Colon (tissue), 2 donors: ENCODE data around the gene NDNF.

Source experiments
- FAIRE-seq: peaks from 2 replicates; lab custom pipeline; 2012; peaks lifted over from hg19 to GRCh38; lab: Jason Lieb, UNC
- donor health status: control.
- donor health status: control.

The NDNF gene

GRCh38 chr4:121014544-121014943, 57.8 kb downstream of the NDNF start:
- FAIRE-seq, result no peak

- FAIRE-seq, result no peak
These were observed 60.5 kb downstream of the NDNF start for GRCh38 chr4:121011780-121012340.

- FAIRE-seq, result no peak
These were observed 61.2 kb downstream of the NDNF start for GRCh38 chr4:121011138-121011537.

GRCh38 chr4:121009578-121010478, 62.5 kb downstream of the NDNF start:
- FAIRE-seq, result no peak

GRCh38 chr4:121007660-121008059, 64.7 kb downstream of the NDNF start:
- FAIRE-seq, result no peak

- FAIRE-seq, result no peak
These were observed 68.5 kb downstream of the NDNF start for GRCh38 chr4:121003863-121004262.

GRCh38 chr4:120995266-120996010, 76.9 kb downstream of the NDNF start:
- FAIRE-seq, result no peak

GRCh38 chr4:120994521-120994920, 77.8 kb downstream of the NDNF start:
- no peak for FAIRE-seq

- no peak for FAIRE-seq
These were observed 80.5 kb downstream of the NDNF start for GRCh38 chr4:120991885-120992284.

GRCh38 chr4:120990246-120990645, 82.1 kb downstream of the NDNF start:
- FAIRE-seq, result no peak
